GM12872 (cell line): ENCODE measurements around the gene PACS2.

Experiments used
- CTCF ChIP-seq: IDR thresholded peaks from 3 replicates; pipeline ENCODE4 v1.5.1; 2011; ENCODE audit warnings: low read depth, mild to moderate bottlenecking, low read length, moderate library complexity; ENCODE audit not compliant: insufficient read depth

The PACS2 gene

GRCh38 chr14:105329411-105330150 lies 15.0 kb downstream of the PACS2 start:
- no peak for TF ChIP-seq CTCF

GRCh38 chr14:105330491-105330895 lies 15.9 kb downstream of the PACS2 start:
- no peak for TF ChIP-seq CTCF

GRCh38 chr14:105331575-105332349 lies 17.2 kb downstream of the PACS2 start:
- TF ChIP-seq CTCF, result no peak

GRCh38 chr14:105332350-105332874 lies 17.9 kb downstream of the PACS2 start:
- no peak for TF ChIP-seq CTCF

- TF ChIP-seq CTCF, result no peak
Measured at GRCh38 chr14:105333020-105333490, 18.5 kb downstream of the PACS2 start.

GRCh38 chr14:105333613-105334364 lies 19.2 kb downstream of the PACS2 start:
- TF ChIP-seq CTCF, result no peak
